Measurements from ENCODE around the gene ALDH6A1. TPM values are rescaled to one million over a fixed set of nuclear protein-coding genes. Genes with fewer than 3 reads are reported as not detected.

ALDH6A1 gene
- total RNA-seq, 2 donors from 2014 or later: 28.8 to 37.2 TPM

GRCh38 chr14:74064883-74065282 lies 19.4 kb downstream of the ALDH6A1 start:
- Histone ChIP-seq H3K4me1 (no peaks in the 10 kb centered on the region), H3K27me3 (no peaks in the 10 kb centered on the region), H3K4me3 (no peak overlapping the region), H3K27ac (no peak overlapping the region), H3K36me3 (peaks cover 56% of the 10 kb centered on the region), H3K9me3 (no peaks in the 10 kb centered on the region)
- no peak for TF ChIP-seq CTCF (IDR thresholded peaks at IDR 0.05)
- DNase-seq (ENCODE audit: low spot score): no peak

GRCh38 chr14:74064426-74064825 lies 19.8 kb downstream of the ALDH6A1 start:
- H3K27ac ChIP-seq: no peak overlapping the region

GRCh38 chr14:74062809-74063150 lies 21.5 kb downstream of the ALDH6A1 start:
- TF ChIP-seq CTCF (IDR thresholded peaks at IDR 0.05): no peak
- H3K27ac ChIP-seq: no peak overlapping the region
- H3K27me3 ChIP-seq: no peaks in the 10 kb centered on the region
- no peaks in the 10 kb centered on the region for H3K9me3 ChIP-seq
- H3K36me3 ChIP-seq: peaks cover 57% of the 10 kb centered on the region
- no peaks in the 10 kb centered on the region for H3K4me1 ChIP-seq
- H3K4me3 ChIP-seq: no peak overlapping the region
- DNase-seq (ENCODE audit: low spot score): no peak

More at GRCh38 chr14:74064426-74064825, 19.8 kb downstream of the ALDH6A1 start:
- Histone ChIP-seq H3K4me1 (no peaks in the 10 kb centered on the region), H3K36me3 (peaks cover 58% of the 10 kb centered on the region), H3K4me3 (no peak overlapping the region), H3K27me3 (no peaks in the 10 kb centered on the region), H3K9me3 (no peaks in the 10 kb centered on the region)
- no peak for DNase-seq (ENCODE audit: low spot score)
- TF ChIP-seq CTCF (IDR thresholded peaks at IDR 0.05): no peak

- Histone ChIP-seq H3K27me3 (no peaks in the 10 kb centered on the region), H3K4me3 (no peak overlapping the region), H3K9me3 (no peaks in the 10 kb centered on the region), H3K27ac (no peak overlapping the region), H3K36me3 (peaks cover 4% of the 10 kb centered on the region), H3K4me1 (no peaks in the 10 kb centered on the region)
- TF ChIP-seq CTCF (IDR thresholded peaks at IDR 0.05): no peak
- DNase-seq (ENCODE audit: low spot score): no peak
Measured at GRCh38 chr14:74049876-74050495, 34.3 kb downstream of the ALDH6A1 start.

GRCh38 chr14:74048281-74048680 lies 36.0 kb downstream of the ALDH6A1 start:
- Histone ChIP-seq H3K4me1 (no peaks in the 10 kb centered on the region), H3K27ac (no peak overlapping the region), H3K27me3 (no peaks in the 10 kb centered on the region), H3K4me3 (no peak overlapping the region), H3K9me3 (no peaks in the 10 kb centered on the region), H3K36me3 (peaks cover 4% of the 10 kb centered on the region)
- no peak for TF ChIP-seq CTCF (IDR thresholded peaks at IDR 0.05)
- DNase-seq (ENCODE audit: low spot score): no peak

GRCh38 chr14:74045522-74045921 lies 38.7 kb downstream of the ALDH6A1 start:
- Histone ChIP-seq H3K27me3 (no peaks in the 10 kb centered on the region), H3K27ac (no peak overlapping the region), H3K36me3 (peaks cover 11% of the 10 kb centered on the region), H3K4me1 (no peaks in the 10 kb centered on the region), H3K9me3 (no peaks in the 10 kb centered on the region), H3K4me3 (no peak overlapping the region)
- no peak for DNase-seq (ENCODE audit: low spot score)
- no peak for TF ChIP-seq CTCF (IDR thresholded peaks at IDR 0.05)
